NCI-H1417 (cell line): ENCODE data around the gene FCGR2B.
"Not testable (repeated sequence)": the region's sequence is repeated elsewhere in the genome, so short reads cannot be mapped to it uniquely, and the experiment has no call there.

ENCODE experiments used
- DNase-seq, 3 experiments: peaks; one replicate each; lab custom pipeline; 2025; lab: John Stamatoyannopoulos, UW

Gene FCGR2B

GRCh38 chr1:161662684-161663339 is at the start of gene FCGR2B:
TSS of gene FCGR2B (plus strand) at chr1:161663143. CDS start at chr1:161663242, 99 bp downstream.
- not testable (repeated sequence) for DNase-seq

GRCh38 chr1:161616417-161616816 is 46.5 kb upstream of the FCGR2B start:
- DNase-seq = not testable (repeated sequence)

DNA sequence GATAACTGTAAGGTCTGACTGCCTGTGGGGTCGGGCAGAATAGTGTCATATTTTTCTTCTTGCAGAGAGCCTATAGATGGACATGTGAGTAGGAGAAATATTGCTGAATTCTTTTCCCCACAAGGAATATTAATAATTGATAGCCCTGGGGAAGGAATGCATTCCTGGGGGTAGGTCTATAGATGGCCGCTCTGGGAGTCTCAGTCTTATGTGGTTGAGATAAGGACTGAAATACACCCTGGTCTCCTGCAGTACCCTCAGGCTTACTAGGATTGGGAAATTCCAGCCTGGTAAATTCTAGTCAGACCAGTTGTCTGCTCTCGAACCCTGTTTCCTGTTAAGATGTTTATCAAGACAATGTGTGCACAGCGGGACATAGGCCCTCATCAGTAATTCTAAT is 44.4 kb upstream of the FCGR2B start:
- not testable (repeated sequence) for DNase-seq

GRCh38 chr1:161620399-161620798 is 42.5 kb upstream of the FCGR2B start:
- not testable (repeated sequence) for DNase-seq

DNA sequence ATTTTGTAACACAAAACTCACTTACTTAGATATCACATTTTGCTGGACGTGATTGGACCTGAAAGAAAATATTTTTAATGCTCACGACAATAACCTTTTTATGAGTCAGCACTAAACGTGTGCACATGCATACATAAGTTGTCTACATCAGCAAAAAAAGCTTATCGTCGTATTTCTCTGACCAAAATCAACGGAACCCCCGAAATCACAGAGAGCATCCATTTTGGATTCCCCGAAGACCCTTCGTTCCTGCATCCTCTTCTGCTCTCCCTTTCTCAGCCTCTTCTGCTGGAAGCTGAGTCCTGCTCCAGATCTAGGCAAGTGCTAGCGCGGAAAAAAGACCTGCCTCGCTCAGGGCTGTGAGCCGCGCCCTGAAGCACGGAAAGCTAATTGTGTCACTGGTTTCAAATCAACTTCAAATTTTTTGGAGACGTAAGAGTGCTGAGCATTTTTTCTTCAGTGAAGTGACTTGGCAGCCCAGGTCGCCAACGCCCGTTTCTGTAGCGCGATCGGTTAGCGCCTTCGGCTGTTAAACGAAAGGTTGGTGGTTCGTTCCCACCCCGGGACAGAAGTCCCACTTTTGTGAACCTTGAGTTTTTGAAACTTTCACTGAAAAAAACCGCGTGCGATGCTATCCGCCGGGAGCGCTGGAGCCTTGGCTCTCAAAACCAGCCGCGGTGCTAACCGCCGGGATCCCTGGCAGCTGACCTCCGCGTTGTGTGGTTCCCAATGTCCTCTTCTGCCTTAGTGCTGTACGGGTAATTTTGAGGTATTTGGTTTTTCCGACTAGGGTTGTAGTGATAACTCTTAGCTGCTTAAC is 41.6 kb upstream of the FCGR2B start:
- not testable (repeated sequence) for DNase-seq

DNA sequence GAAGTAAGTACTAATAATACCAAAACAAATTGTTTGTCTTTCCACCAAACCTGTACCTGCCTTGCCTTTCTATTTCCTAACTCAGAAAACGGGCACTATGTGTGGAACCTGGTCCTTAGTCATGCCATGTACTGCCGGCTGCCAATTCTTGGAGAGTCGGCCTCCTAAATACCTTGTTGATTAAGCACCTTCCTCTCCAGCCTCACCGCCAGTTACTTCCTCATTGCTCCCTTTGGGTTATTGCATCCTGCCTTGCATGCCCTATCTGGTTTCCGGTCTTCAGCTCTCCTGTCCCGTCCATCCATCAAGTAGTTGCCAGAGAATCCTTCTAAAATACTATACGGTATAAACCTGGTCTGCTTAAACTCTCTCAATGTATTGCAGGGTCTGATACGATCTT is 40.9 kb upstream of the FCGR2B start:
- not testable (repeated sequence) for DNase-seq

GRCh38 chr1:161623401-161624051 is 39.4 kb upstream of the FCGR2B start:
- DNase-seq = not testable (repeated sequence)

GRCh38 chr1:161624605-161625004 is 38.3 kb upstream of the FCGR2B start:
- not testable (repeated sequence) for DNase-seq

- not testable (repeated sequence) for DNase-seq
Measured at GRCh38 chr1:161626445-161627146, 36.3 kb upstream of the FCGR2B start.

- DNase-seq = not testable (repeated sequence)
Measured at GRCh38 chr1:161630128-161630742, 32.7 kb upstream of the FCGR2B start.

- no peak for DNase-seq
Measured at GRCh38 chr1:161631076-161631475, 31.9 kb upstream of the FCGR2B start, which contains the start of gene FCGR3B. TSS of gene FCGR3B (minus strand) at chr1:161631176. CDS start at chr1:161631094, 82 bp downstream.

GRCh38 chr1:161634993-161635392 is 27.9 kb upstream of the FCGR2B start:
- not testable (repeated sequence) for DNase-seq

GRCh38 chr1:161636189-161636782 is 26.7 kb upstream of the FCGR2B start:
- DNase-seq = not testable (repeated sequence)

GRCh38 chr1:161636976-161637375 is 26.0 kb upstream of the FCGR2B start:
- not testable (repeated sequence) for DNase-seq

DNA sequence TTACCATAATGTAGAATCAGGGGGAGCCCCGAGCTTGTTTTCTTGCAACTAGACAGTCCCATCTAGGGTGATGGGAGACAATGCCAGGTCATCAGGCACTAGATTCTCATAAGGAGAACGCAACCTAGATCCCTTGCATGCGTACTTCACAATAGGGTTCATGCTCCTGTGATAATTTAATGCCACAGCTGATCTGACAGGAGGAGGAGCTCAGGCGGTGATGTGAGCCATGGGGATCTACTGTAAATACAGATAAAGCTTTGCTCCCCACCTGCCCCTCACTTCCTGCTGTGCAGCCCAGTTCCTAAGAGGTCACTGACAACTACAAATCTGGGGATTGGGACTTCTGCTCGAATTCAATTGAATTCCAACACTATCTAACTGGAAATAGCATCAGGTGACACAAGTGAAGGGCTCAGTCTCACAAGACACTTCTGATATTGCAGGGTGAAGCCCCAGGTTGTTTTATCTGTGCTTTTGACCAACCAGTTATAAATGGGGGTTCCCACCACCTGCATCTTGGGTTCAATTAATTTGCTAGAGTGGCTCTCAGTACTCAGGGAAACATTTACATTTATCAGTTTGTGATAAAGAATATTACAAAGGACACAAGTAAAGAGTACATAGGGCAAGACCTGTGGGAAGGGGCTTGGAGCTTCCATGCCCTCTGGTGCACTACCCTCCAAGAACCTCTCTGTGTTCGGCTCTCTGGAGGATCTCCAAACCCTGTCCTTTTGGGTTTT is 24.5 kb upstream of the FCGR2B start:
- not testable (repeated sequence) for DNase-seq

DNA sequence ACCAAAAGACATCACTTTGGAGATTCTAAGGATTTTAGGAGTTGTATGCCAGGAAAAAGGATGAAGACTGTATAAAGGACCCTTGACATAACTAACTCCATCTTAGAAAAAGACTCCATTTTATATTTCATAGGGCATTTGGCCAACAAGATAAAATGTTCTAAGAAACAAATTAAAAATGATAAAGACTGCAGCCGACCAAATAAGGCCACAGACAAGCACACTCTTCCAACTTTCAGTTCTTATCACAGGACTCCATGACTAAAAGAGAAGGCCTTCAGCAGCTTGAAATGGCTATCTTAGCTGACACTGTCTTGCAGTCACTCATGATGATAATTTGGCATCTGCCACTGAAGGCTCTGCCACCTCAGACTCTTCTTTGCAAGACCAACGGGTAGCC is 23.7 kb upstream of the FCGR2B start:
- not testable (repeated sequence) for DNase-seq

GRCh38 chr1:161642697-161643096 is 20.2 kb upstream of the FCGR2B start:
- DNase-seq = not testable (repeated sequence)

DNA sequence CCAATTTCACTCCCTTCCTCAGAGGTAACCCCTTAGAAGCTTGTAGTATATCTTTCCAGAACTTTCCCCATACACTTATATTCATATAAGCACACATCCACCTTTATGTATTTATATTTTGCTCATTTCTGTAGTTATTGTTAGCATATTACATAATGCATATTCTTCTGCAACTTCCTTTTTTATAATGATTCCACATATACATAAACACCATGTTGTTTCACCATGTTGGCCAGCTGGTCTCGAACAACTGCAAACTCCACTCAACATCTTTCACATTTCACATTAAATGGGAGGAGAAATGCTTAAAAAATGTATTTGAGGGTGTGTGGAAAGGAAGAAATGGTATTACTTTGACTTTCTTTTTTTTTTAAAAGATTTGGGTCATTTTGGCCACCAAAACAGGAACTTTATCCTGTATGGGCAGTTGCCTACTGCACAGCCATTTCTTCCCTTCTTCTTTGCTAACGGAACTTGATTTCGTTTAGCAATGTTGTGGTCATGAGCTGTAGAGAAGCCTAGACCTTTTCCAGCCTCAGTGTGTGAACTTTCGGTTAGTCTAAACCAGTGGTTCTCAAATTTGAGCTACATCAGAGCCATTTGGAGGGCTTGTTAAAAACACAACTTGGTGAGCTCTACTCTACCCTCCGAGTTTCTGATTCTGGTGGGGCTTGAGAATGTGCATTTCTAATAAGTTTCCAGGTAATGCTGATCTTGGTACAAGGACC is 19.3 kb upstream of the FCGR2B start:
- not testable (repeated sequence) for DNase-seq

DNA sequence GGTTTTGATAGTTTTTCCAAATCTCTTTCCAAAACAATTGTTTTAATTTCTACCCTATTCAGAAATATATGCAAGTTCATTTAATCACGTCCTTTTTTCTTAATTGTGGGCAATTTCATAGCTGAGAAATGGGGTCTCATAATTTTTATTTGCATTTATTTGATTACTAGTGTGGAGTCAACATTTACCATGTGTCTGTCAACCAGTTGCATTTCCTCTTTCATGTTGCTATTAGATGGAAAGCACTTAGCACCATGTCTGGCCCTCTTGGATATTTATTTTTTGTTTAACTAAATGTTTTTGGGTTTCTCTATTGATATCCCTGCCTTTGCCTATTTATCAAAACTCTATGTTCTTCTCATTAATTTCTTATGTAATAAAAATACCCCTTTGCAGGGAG is 18.1 kb upstream of the FCGR2B start:
- DNase-seq = not testable (repeated sequence)
